GM21717 (cell line): ENCODE data around the gene ROR1.

Source experiments
- ATAC-seq: cut with Tn5 transposase; IDR thresholded peaks from one replicate; pipeline ENCODE4 v1.9.1; 2021; ENCODE audit warnings: mild to moderate bottlenecking, moderate library complexity; ENCODE audit not compliant: unreplicated experiment

ROR1 gene

GRCh38 chr1:64043288-64043687, 269.5 kb downstream of the ROR1 start:
- no peak for ATAC-seq

DNA sequence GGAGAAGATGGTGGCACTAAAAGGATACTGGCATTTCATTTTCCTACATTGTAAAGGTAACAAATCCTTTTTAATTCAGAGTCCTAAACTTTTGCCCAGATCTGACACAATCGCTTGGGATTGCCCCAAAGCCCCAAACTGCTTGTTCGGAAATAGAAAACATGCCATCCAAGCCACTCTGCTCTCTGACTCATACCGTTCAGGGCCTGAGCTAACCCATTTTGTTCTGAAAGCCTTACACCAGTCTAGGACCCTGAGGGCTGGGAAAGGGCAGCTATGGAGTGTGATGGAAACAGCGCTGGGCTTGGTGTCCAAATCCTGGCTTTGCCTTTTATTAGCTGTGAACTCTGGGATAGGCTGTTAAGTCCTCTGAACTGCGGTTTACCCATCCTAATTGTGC, 270.2 kb downstream of the ROR1 start:
- no peak for ATAC-seq

DNA sequence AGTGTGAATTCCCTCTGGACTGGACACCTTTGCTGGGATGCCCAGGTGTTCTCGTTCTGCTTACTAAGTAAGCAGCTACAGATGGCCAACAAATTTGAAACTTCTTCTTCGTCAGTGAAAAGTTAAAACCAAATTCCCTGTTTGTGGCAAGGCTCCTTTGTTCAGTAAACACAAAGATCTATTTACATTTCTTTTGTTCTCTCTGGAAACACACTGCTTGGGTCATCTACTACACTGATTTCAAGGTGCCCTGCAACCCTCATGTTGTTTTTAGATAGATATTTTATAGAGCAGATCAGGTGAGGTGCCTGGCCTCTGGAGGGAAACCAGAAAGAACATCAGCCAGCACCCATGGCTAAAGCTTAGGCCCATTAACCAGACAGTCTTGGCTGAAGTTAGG, 272.4 kb downstream of the ROR1 start:
- no peak for ATAC-seq

GRCh38 chr1:64046891-64047290, 273.1 kb downstream of the ROR1 start:
- no peak for ATAC-seq

DNA sequence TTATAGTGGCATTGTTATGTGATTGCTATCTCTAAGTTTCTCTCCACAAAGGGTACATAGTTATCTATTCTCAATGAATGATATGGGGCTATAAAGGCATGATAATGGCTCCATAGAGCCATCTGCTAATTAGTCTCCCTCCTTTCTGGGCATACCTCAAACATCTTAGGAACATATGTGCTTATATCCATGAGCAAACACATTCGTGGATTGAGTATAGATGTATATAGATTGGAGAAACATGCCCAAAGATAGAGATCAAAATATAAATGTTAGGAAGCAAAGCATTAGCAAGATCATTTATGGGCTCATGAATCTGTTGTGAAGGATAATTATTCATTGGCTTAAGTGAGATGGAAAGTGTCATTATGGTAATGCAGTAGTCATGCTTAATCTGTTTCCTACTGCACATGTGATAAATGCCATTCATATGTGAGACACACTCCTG, 273.8 kb downstream of the ROR1 start:
- ATAC-seq, result no peak

DNA sequence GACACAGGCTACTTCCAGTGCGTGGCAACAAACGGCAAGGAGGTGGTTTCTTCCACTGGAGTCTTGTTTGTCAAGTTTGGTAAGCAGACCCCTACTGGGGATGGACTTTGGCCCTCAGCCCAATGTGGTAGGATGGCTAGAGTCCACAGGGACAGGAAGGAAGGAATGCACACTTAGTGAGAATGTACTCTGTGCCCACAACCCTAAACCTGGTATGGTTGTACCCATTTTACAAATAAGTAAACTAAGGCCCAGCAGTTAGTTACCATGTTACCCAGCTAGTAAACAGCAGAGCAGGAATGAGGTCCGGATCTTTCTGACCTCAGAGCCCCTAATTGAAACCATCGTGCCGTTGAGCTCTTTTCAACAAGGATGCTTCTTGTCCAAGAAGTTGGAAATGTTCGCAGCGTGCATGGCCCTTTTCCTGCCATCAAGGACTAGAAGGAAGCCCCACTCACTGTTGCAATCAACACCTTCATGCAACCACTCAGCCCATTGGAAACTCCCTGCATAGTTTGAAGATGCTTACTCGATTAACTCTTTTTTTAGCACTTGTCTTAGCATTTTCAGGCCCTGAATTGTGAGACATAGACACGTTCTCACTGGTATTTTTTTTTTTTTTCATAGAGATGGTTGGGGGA, 276.2 kb downstream of the ROR1 start:
- no peak for ATAC-seq

GRCh38 chr1:64050601-64051000, 276.8 kb downstream of the ROR1 start:
- ATAC-seq, result no peak

DNA sequence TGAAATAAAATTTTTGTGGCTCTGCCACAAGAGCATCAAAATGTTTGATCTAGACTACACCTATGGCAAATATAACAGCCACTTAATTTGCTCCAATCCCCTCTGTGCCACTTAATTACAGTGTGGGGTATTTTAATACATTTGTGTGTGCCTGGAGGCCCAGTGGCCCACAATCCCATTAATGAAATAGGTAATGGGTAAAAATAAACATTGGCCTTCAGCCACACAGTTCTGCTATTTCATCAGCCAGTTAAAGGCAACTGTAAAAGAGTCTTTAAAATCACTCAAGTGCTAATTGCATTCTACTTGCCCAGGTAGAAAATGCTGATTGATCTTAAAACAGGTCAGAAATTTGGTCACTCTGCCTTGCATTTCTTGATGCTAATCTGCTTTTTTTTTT, 278.0 kb downstream of the ROR1 start:
- ATAC-seq, result no peak

DNA sequence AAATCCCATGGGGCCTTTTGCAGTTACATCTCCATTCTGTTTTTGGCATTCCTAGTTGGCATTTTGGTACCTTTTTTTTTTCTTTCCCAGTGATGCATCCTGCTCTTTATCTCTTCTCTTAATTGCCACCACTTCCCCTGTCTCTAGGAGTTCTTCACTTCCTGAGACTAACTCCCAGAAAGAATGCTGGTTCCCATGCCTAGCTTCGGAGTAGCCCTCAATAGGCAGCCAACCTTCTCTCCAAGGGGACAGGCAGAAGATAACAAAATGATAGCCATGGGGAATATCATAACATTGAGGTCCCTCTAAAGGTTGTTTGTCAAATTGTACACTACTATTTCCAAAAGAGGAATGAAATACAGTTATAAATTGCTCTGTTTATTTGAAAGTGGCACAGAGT, 279.0 kb downstream of the ROR1 start:
- no peak for ATAC-seq

- ATAC-seq, result no peak
These were observed 281.5 kb downstream of the ROR1 start for GRCh38 chr1:64055310-64055709.

GRCh38 chr1:64059556-64059955, 285.7 kb downstream of the ROR1 start:
- ATAC-seq, result no peak

DNA sequence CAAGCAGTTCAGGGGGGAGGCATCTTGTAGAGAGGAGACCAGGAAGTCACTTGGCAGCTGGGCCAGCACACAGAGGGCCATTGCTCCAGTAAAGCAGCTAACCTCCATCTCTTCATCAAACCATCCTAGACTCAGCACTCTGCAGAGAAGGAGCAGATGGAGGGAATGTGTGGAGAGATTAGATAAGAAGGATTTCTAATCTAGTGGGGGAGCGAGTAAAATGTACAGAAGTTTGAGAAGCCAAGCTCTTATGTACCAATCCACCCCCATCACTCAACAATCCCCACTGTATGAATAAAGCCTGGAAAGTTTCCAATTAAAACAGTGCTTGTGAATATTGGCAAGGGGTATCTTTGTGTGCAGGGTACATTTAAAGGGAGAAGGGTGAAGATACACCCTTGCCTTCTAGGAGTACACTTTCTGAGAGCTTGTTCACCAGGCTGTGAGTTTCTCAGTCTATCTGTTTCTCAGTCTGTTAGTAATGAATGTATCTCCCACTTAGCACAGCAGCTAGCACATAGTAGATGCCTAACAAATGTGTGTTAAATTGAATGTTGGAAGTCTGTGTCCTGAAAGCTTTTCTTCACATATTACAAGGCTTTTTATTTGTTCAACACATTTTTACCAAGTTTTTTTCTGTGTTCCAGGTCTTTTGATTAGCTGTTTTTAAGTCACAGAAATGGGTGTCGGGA, 286.9 kb downstream of the ROR1 start:
- ATAC-seq, result no peak

DNA sequence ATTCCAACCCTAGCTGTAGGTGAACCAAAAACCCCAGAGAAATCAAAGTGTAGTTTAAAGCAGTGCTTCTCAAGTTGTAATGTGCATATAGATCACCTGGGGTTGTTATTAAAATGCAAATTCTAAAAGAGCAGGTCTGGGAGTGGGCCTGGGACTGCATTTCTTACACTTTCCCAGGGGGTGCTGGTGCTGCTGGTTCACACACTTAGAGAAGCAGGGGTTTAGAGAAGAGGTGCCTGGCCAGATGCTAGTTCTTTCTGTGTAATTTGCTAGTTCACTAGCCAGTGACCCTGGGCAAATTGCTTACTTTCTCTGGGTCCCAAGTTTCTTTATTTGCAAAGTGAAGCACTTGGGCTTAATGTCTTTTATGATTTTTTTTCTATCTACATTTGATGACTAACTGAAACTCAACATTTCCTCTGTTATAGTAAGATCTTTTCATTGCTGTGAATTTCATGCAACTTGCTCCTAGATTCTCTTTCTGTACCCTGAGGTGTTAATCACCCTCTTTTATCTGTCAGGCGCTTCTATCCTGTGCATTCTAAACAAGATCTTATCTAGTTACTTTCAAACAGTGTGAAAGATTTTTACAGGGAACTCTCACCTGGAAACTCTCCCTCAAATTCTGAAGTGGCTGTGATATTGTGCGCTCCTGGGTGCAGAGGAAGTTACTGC, 287.8 kb downstream of the ROR1 start:
- ATAC-seq, result no peak

- ATAC-seq, result no peak
These were observed 288.7 kb downstream of the ROR1 start for GRCh38 chr1:64062529-64062928.

DNA sequence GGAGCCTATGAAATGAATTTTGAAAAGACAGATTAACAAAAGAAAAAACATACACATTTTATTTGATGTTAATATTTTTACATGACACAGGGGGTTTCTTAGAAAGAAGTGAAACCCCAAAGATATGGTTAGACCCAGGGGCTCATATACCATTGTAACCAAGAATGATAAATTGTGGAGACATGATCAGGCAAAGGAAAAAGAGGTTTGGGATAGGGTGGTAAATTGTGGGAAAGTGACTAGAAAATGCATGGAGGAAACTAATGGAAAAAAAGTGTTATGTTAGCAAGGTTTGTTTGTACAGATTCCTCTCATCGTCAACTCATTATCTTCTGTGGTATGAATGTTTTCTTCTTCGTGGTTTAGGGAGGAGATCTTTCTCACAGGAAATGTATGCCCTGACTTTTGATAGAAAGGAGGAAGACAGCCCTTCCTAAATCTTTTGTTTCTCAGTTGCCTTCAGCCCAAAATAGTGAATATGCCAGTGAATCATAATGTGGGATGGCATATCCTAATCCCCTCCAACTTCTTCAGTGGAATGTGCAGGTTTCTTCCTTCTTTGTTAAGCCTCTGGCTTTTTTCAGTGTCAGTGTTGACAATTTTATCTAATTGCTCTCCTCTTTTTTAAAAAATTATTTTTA, 289.2 kb downstream of the ROR1 start:
- no peak for ATAC-seq

- no peak for ATAC-seq
These were observed 291.8 kb downstream of the ROR1 start for GRCh38 chr1:64065571-64065970.

DNA sequence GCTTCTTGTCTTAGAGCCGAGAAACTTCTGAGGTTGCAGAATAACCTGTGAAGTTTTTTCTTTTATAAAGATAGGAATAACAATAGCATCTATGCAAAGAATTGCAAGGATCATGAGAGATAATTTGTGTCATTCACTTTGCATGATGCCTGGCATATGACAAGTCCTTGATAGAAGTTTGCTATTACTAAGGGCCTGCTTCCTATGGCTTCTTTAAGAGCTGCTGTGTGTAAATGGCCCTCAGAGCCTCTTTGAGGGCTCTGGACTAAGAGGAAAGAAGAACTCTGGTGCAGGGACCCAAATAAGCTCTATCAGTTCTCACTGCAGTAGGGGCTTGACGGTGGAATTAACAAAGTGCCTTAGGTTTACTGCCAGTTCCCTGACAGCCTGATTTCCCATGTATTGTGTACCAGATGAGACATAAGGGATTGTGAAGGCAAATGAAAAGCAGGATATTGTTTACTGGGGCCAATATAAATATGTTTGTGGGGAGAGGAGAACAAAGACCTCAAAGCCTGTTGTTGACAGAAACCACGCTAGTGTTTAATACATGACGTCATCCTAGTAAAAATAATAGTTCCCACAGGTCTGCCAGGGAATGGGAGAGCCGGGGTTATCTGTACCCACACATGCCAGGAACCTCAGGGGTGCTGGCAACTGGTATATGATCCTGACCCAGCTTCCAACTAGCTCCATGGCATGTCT, 298.4 kb downstream of the ROR1 start:
- no peak for ATAC-seq

DNA sequence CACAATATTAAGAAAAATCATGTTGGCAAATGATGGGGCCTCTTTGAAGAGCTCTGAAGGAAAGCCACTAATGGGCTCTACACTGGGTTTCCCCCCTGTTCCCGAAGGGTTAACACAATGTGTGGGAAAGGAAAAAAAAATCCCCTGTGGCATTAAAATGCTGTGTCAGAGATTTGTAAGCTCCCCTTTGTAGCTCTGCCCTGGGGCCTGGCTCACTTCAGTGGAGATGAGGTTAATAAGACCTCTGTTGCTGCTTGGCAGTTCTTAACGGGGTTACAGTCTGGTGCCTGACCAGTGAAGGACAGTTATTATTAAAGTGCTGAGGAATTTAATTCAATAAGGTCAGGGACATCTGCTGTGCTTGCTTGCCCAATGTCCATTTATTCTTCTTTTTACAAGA, 299.9 kb downstream of the ROR1 start:
- ATAC-seq, result no peak

DNA sequence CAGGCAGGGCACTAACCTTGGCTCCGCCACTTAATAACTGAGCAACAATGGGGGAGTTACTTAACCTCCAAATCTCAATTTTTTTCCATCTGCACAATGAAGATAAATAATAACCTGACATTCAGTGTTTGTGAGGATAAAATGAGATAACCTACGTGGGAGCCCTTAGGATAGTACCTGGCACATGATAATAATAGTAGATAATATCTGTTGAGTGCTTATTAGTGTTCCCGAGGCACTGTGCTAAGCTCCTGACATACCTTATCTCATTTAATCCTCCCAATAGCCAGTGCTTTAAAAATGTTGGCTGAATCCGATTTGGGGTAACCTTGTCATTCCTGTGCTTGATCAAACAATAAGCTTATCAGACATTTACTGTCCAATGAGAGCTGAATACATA, 300.9 kb downstream of the ROR1 start:
- ATAC-seq, result no peak

GRCh38 chr1:64077281-64077940, 303.6 kb downstream of the ROR1 start:
- ATAC-seq, result no peak
